ENCODE measurements around the gene CYP2A6. TPM values are rescaled to one million over a fixed set of nuclear protein-coding genes. Genes with fewer than 3 reads are reported as not detected.
A peak's percentile ranks its signal among the peaks of the same experiment; 100 is the strongest.

CYP2A6 gene
- total RNA-seq, 2 donors from 2014 or later, result 1.4 TPM; not detected in 1

GRCh38 chr19:40799558-40800338, 50.5 kb downstream of the CYP2A6 start:
- intact Hi-C loops (cut with DNase I), result no loop called here

GRCh38 chr19:40798683-40799557, 51.3 kb downstream of the CYP2A6 start, which contains the start of gene EGLN2:
TSS of gene EGLN2 (plus strand) at chr19:40799191. CDS start at chr19:40800573, 1,382 bp downstream.
- Histone ChIP-seq H3K9ac (ENCODE audit: low read depth in 2 of 2, low read length in 2 of 2) (peak within 1 kb of the TSS; percentile 85 to 96), H3K4me1 (peaks cover 33% of the 10 kb centered on the region), H3K27ac (peak within 1 kb of the TSS; percentile 93), H3K9me3 (no peaks in the 10 kb centered on the region), H3K36me3 (no peaks in the 10 kb centered on the region), H3K4me3 (peak within 1 kb of the TSS; percentile 94), H3K27me3 (no peaks in the 10 kb centered on the region)
- peak; percentile 100 for DNase-seq
- no peak for TF ChIP-seq CTCF (IDR thresholded peaks at IDR 0.05)
- intact Hi-C loops (cut with DNase I), result no loop called here

More at GRCh38 chr19:40799558-40800338, 50.5 kb downstream of the CYP2A6 start:
- Histone ChIP-seq H3K4me3 (peak overlapping the region; percentile 94), H3K4me1 (peaks cover 42% of the 10 kb centered on the region), H3K27ac (peak overlapping the region; percentile 93), H3K27me3 (no peaks in the 10 kb centered on the region), H3K9me3 (no peaks in the 10 kb centered on the region), H3K36me3 (no peaks in the 10 kb centered on the region), H3K9ac (ENCODE audit: low read depth in 2 of 2, low read length in 2 of 2) (peak overlapping the region; percentile 85 to 96)
- peak; percentile 58 for DNase-seq
- no peak for TF ChIP-seq CTCF (IDR thresholded peaks at IDR 0.05)

GRCh38 chr19:40797963-40798682, 52.1 kb downstream of the CYP2A6 start:
- Histone ChIP-seq H3K36me3 (no peaks in the 10 kb centered on the region), H3K9ac (ENCODE audit: low read depth in 2 of 2, low read length in 2 of 2) (peak overlapping the region; percentile 51 to 57), H3K27me3 (no peaks in the 10 kb centered on the region), H3K27ac (peak overlapping the region; percentile 93), H3K9me3 (no peaks in the 10 kb centered on the region), H3K4me1 (peaks cover 26% of the 10 kb centered on the region), H3K4me3 (peak overlapping the region; percentile 41)
- DNase-seq, result peak; percentile 76
- TF ChIP-seq CTCF (IDR thresholded peaks at IDR 0.05), result peak; percentile 36
- intact Hi-C loops (cut with DNase I), result no loop called here

GRCh38 chr19:40797166-40797962, 52.9 kb downstream of the CYP2A6 start:
- H3K4me1 ChIP-seq, result peaks cover 19% of the 10 kb centered on the region
- H3K36me3 ChIP-seq, result no peaks in the 10 kb centered on the region
- no peak for DNase-seq
- H3K9me3 ChIP-seq, result no peaks in the 10 kb centered on the region
- H3K4me3 ChIP-seq, result no peak overlapping the region
- intact Hi-C loops (cut with DNase I), result no loop called here
- TF ChIP-seq CTCF (IDR thresholded peaks at IDR 0.05), result no peak
- H3K27ac ChIP-seq, result peak overlapping the region; percentile 93
- no peaks in the 10 kb centered on the region for H3K27me3 ChIP-seq
- peak overlapping the region in 1 of 2 donors; percentile 57 for H3K9ac ChIP-seq (ENCODE audit: low read depth in 2 of 2, low read length in 2 of 2)

Other genes starting within 250 kb of the CYP2A6 start
- gene LTBP4, start 249.1 kb downstream of the CYP2A6 start, total RNA-seq, result 100 to 1,000 TPM; 143 to 231 TPM
- gene NUMBL, start 159.8 kb downstream of the CYP2A6 start, total RNA-seq, result 10 to 100 TPM; 12.8 to 22.0 TPM
- gene COQ8B, start 133.6 kb downstream of the CYP2A6 start, total RNA-seq, result 10 to 100 TPM; 26.5 to 48.5 TPM
- gene ITPKC, start 133.3 kb downstream of the CYP2A6 start, total RNA-seq, result 10 to 100 TPM; 15.8 to 22.0 TPM
- gene ACTMAP, start 100.0 kb downstream of the CYP2A6 start, total RNA-seq, result 10 to 100 TPM; 11.1 to 18.7 TPM
- 100 to 1,000 TPM in 1 of 2 donors, 10 to 100 TPM in 1; 56.0 to 126 TPM for gene SNRPA, start 99.2 kb downstream of the CYP2A6 start, total RNA-seq
- 1 to 10 TPM; 1.0 to 3.6 TPM for gene MIA, start 74.9 kb downstream of the CYP2A6 start, total RNA-seq
- 10 to 100 TPM; 42.3 to 53.4 TPM for gene RAB4B, start 72.2 kb downstream of the CYP2A6 start, total RNA-seq
- gene EGLN2, start 51.3 kb downstream of the CYP2A6 start, total RNA-seq, result 10 to 100 TPM; 67.3 to 87.8 TPM
- under 1 TPM in 1 of 2 donors, not detected in 1; 0.37 TPM for gene CYP2A7, start 31.8 kb upstream of the CYP2A6 start, total RNA-seq
- gene CYP2B6, start 140.8 kb upstream of the CYP2A6 start, total RNA-seq, result 1 to 10 TPM; 2.6 to 4.6 TPM
- not detected for gene CYP2A13, start 238.0 kb upstream of the CYP2A6 start, total RNA-seq